Left ventricle myocardium inferior (tissue), 1 donor: ENCODE measurements around the gene SLAMF7. TPM values are rescaled to one million over a fixed set of nuclear protein-coding genes. Genes with fewer than 3 reads are reported as not detected.
A peak's percentile ranks its signal among the peaks of the same experiment; 100 is the strongest.

Experiments used
- DNase-seq: peaks from one replicate; pipeline ENCODE4 v3.0.0-alpha.2; 2020
- H3K27ac ChIP-seq: fragments of 200-600 bp; replicated peaks from 2 replicates; pipeline ENCODE4 v1.8.0; 2021
- H3K27me3 ChIP-seq: fragments of 200-600 bp; 2 replicates; pipeline ENCODE4 v1.8.0; 2021; ENCODE audit warnings: low read depth
- H3K36me3 ChIP-seq: fragments of 200-600 bp; 2 replicates; pipeline ENCODE4 v1.8.0; 2021
- H3K4me1 ChIP-seq: fragments of 200-600 bp; 2 replicates; pipeline ENCODE4 v1.8.0; 2021
- H3K4me3 ChIP-seq: fragments of 200-600 bp; 2 replicates; pipeline ENCODE4 v1.8.0; 2021; ENCODE audit warnings: mild to moderate bottlenecking, moderate library complexity
- H3K9me3 ChIP-seq: fragments of 200-600 bp; replicated peaks from 2 replicates; pipeline ENCODE4 v1.8.0; 2021
- intact Hi-C: fragments of 100-400 bp; cut with micrococcal nuclease; formaldehyde crosslinking; loops from one replicate; pipeline ENCODE4 v1.11.0; 2022
- total RNA-seq: library from RNA; stranded (reverse); fragmentation: NEBNext Ultra II Directional; extraction: Animal tissue kit (Norgen Biotek cat#: 25700); gene quantifications from one replicate; pipeline ENCODE4 v1.2.1, GENCODE V29; 2021
- TF ChIP-seq, protein P1 (sequence below): fragments of 200-600 bp; IDR thresholded peaks from 2 replicates; pipeline ENCODE4 v1.8.0; 2021; ENCODE audit warnings: antibody characterized with exemption, mild to moderate bottlenecking, borderline replicate concordance
- donor health status: DM: no; HTN: yes; CAD: no; lungs with severe emphysema.

The SLAMF7 gene
- total RNA-seq, 1 donor from 2014 or later: 0.36 TPM

DNA sequence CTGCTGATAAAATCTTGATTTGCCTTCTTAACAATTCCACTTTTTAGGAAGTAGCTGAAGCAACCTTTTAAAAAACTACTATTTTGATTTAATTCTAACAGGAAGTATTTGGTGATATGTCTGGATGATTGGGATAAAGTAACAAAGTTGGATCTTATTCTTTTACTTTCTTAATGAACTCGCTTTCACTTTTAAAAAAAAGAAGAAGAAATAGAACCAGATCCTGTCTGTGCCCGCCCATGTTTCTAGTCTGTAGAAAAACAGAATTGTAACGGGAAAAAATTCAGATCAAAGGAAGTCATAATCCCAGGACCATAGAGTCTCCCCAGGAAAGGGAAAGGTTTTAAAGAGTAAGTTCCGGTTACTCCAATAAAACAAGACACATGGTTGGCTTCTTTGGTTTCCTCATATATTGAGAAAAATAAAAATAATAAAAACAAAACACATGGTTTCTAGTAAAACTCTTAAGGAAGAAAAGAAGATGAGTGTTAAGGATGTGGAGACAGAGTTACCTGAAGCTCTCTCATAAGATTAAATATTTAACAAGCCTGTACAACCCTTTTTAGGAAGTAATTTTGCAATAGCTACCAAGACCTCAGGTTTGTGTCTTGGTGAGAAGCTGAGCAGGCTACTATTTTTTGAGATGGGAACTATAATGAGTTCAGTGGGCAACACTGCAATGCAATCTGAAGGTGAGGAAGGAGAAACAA, 32.4 kb upstream of the SLAMF7 start:
- no peak for DNase-seq
- Histone ChIP-seq H3K27ac (no peak overlapping the region), H3K36me3 (no peaks in the 10 kb centered on the region), H3K9me3 (no peaks in the 10 kb centered on the region), H3K4me1 (no peaks in the 10 kb centered on the region), H3K4me3 (no peak overlapping the region), H3K27me3 (peaks cover 44% of the 10 kb centered on the region)
- intact Hi-C loops: no loop called here
- TF ChIP-seq, protein P1, sequence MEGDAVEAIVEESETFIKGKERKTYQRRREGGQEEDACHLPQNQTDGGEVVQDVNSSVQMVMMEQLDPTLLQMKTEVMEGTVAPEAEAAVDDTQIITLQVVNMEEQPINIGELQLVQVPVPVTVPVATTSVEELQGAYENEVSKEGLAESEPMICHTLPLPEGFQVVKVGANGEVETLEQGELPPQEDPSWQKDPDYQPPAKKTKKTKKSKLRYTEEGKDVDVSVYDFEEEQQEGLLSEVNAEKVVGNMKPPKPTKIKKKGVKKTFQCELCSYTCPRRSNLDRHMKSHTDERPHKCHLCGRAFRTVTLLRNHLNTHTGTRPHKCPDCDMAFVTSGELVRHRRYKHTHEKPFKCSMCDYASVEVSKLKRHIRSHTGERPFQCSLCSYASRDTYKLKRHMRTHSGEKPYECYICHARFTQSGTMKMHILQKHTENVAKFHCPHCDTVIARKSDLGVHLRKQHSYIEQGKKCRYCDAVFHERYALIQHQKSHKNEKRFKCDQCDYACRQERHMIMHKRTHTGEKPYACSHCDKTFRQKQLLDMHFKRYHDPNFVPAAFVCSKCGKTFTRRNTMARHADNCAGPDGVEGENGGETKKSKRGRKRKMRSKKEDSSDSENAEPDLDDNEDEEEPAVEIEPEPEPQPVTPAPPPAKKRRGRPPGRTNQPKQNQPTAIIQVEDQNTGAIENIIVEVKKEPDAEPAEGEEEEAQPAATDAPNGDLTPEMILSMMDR: no peak

DNA sequence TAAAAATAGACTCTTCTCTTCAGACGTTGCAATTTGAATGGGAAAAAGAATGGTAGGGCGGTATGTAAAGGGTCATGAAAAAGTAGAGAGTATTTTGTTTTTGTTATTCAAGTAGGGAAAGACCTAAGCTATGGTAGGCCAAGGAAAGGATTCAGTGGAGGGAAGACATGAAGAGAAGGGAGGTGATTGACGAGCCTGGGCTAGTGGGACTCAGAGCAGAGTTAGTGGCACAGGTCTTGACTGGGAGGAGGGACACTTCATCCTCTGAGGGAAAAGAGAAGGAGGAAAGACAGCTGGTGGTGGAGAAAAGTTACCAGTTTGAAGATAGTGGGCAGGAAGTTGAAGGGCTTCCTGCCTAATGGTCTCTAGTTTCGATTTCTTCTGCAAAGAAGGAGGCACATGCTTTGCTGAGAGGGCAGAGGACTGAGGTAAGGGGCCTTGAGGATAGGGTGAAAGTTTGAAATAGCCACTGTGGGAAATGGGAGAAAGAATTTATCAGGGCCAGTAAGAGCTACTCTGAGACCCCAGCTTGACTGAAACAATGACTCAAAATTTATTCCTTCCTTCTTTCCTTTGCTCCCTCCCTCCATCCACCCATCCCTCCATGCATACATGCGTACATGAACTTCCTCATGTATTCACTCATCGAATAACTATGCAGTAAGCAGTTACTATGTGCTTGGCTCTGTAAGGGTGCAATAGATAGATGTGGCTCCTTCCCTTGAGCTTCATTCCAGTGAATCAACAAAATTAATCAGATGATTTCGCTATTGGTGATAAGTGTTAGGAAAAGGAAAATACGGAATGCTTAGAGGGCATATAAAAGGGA, 31.6 kb upstream of the SLAMF7 start:
- Histone ChIP-seq H3K27me3 (peaks cover 51% of the 10 kb centered on the region), H3K9me3 (no peaks in the 10 kb centered on the region), H3K27ac (peak overlapping the region; percentile 33), H3K4me1 (no peaks in the 10 kb centered on the region), H3K4me3 (no peak overlapping the region), H3K36me3 (no peaks in the 10 kb centered on the region)
- DNase-seq: no peak
- intact Hi-C loops: no loop called here
- TF ChIP-seq, protein P1: no peak

DNA sequence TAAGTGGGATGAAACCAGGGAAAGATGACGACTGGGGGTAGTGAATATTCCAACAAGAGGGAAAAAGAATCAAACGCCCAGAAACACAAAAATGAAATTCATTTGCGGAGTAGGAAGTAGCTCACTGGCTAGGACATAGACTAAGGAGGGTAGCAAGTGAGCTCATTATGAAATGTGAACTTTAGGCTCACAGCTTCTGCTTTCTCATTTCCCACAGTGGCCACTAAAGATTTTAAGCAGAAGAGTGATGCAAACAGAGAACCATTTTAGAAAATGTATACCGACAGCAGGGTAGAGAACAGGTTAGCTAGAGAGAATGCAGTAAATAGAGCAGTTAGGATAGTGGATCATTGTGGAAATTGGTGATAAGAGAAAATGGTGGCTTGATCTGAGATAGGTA, 30.9 kb upstream of the SLAMF7 start:
- Histone ChIP-seq H3K36me3 (no peaks in the 10 kb centered on the region), H3K9me3 (no peaks in the 10 kb centered on the region), H3K27me3 (peaks cover 56% of the 10 kb centered on the region), H3K4me3 (no peak overlapping the region), H3K4me1 (no peaks in the 10 kb centered on the region), H3K27ac (peak overlapping the region; percentile 33)
- intact Hi-C loops: no loop called here
- TF ChIP-seq, protein P1: no peak
- no peak for DNase-seq

DNA sequence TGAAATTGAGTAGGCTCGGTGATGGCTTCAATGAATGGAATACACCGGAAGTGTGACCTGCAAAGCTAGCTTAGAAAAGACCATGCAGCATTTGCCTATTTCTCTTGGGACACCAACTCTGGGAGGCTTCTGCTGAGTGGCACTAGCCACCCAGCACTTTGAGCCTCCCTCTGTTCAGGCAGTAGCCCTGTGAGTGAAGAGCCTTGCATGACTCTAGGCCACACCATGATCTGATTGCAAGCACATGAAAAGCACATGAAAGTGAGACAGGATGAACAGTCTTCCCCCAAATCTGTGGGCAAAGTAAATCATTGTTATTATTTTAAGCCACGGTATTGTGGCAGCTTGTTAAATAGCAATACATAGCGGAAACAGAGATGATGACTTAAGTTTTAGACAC, 30.2 kb upstream of the SLAMF7 start:
- no peaks in the 10 kb centered on the region for H3K4me1 ChIP-seq
- TF ChIP-seq, protein P1: no peak
- H3K36me3 ChIP-seq: no peaks in the 10 kb centered on the region
- H3K4me3 ChIP-seq: no peak overlapping the region
- H3K27me3 ChIP-seq: peaks cover 52% of the 10 kb centered on the region
- H3K27ac ChIP-seq: no peak overlapping the region
- DNase-seq: no peak
- intact Hi-C loops: no loop called here
- no peaks in the 10 kb centered on the region for H3K9me3 ChIP-seq

DNA sequence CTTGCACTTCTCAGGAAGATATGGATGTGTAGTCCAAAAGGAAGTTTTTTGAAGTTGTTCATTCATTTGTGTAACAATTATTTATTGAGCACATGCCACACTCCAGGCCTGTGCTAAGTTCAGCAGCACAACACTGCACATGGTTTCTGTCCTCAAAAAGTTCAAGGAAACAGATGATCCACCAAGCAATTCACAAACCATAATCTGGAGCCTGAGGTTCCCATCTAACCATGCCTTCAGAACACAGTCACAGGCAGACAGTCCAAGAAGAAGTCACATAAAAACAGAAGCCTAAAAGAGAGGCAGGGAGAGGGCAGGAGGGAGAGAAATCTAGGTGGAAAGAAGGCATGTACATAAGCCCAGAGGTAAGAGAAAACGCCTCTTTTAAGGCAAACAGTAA, 29.3 kb upstream of the SLAMF7 start:
- peaks cover 51% of the 10 kb centered on the region for H3K27me3 ChIP-seq
- H3K9me3 ChIP-seq: no peaks in the 10 kb centered on the region
- no peaks in the 10 kb centered on the region for H3K4me1 ChIP-seq
- no peak overlapping the region for H3K27ac ChIP-seq
- no peak for DNase-seq
- intact Hi-C loops: no loop called here
- H3K36me3 ChIP-seq: no peaks in the 10 kb centered on the region
- no peak overlapping the region for H3K4me3 ChIP-seq
- TF ChIP-seq, protein P1: no peak
